Thoracic aorta (tissue), 2 donors: ENCODE results near the gene UBE3B. TPM values are rescaled to one million over a fixed set of nuclear protein-coding genes. Genes with fewer than 3 reads are reported as not detected.

Experiments used
- ATAC-seq: fragments of 150-250 bp; one replicate; pipeline ENCODE4 v1.8.0; 2017; ENCODE audit warnings: low read depth; ENCODE audit not compliant: insufficient number of reproducible peaks, low FRiP score
- DNase-seq: peaks from one replicate; pipeline ENCODE4 v3.0.0-alpha.2; 2020; ENCODE audit warnings: low spot score
- H3K27ac ChIP-seq, 2 donors: fragments of 200-600 bp; sonication (generic); 1 replicate in 1 of 2; 2 replicates in 1 of 2; pipeline ENCODE4 v1.5.1; 2016; ENCODE audit warnings: mild to moderate bottlenecking in 2 of 2, moderate library complexity in 2 of 2
- H3K27me3 ChIP-seq: fragments of 200-600 bp; sonication (generic); replicated peaks from 2 replicates; pipeline ENCODE4 v1.6.0; 2016; ENCODE audit warnings: mild to moderate bottlenecking; ENCODE audit not compliant: insufficient read depth
- H3K36me3 ChIP-seq: fragments of 200-600 bp; sonication (generic); one replicate; pipeline ENCODE4 v1.5.1; 2016
- H3K4me1 ChIP-seq, 2 donors: fragments of 200-600 bp; sonication (generic); 1 replicate in 1 of 2; 2 replicates in 1 of 2; pipeline versions ENCODE4 v1.5.1 to v1.6.0; 2016; ENCODE audit warnings: low read depth in 2 of 2, mild to moderate bottlenecking in 1 of 2; ENCODE audit not compliant: control insufficient read depth in 1 of 2
- H3K4me3 ChIP-seq: fragments of 200-600 bp; sonication (generic); 2 replicates; pipeline ENCODE4 v1.5.1; 2016; ENCODE audit warnings: mild to moderate bottlenecking
- H3K9me3 ChIP-seq: fragments of 200-600 bp; sonication (generic); 2 replicates; pipeline ENCODE4 v1.5.1; 2016
- CTCF ChIP-seq: fragments of 200-600 bp; sonication (generic); IDR thresholded peaks from one replicate; pipeline ENCODE4 v1.5.1; 2019; ENCODE audit warnings: antibody characterized with exemption
- total RNA-seq, 2 donors: library from RNA; depleted of rRNA; stranded (reverse); fragments of >200 nt; gene quantifications; one replicate each; pipeline versions ENCODE4 v1.1.0 to v1.2.3, GENCODE V29; 2016

UBE3B gene
- total RNA-seq, 2 donors from 2014 or later, result 41.4 to 75.3 TPM

GRCh38 chr12:109462868-109463692 lies 14.4 kb upstream of the UBE3B start:
- H3K27me3 ChIP-seq, result no peaks in the 10 kb centered on the region
- TF ChIP-seq CTCF, result no peak
- H3K27ac ChIP-seq, result peak overlapping the region; percentile 99
- peaks cover 73 to 97% of the 10 kb centered on the region in 2 donors for H3K4me1 ChIP-seq
- H3K36me3 ChIP-seq, result peaks cover 17% of the 10 kb centered on the region
- peak; percentile 74 for DNase-seq
- H3K4me3 ChIP-seq, result peak overlapping the region; percentile 62
- H3K9me3 ChIP-seq, result no peaks in the 10 kb centered on the region
- ATAC-seq, result peak; percentile 77

- H3K36me3 ChIP-seq, result peaks cover 20% of the 10 kb centered on the region
- DNase-seq, result no peak
- H3K27me3 ChIP-seq, result no peaks in the 10 kb centered on the region
- no peak for ATAC-seq
- H3K4me1 ChIP-seq, result peaks cover 66 to 97% of the 10 kb centered on the region in 2 donors
- no peak for TF ChIP-seq CTCF
- H3K9me3 ChIP-seq, result no peaks in the 10 kb centered on the region
- peak overlapping the region; percentile 99 for H3K27ac ChIP-seq
- peak overlapping the region; percentile 62 for H3K4me3 ChIP-seq
Measured at GRCh38 chr12:109463756-109464155, 13.7 kb upstream of the UBE3B start.

- Histone ChIP-seq H3K36me3 (peaks cover 29% of the 10 kb centered on the region), H3K27me3 (no peaks in the 10 kb centered on the region), H3K27ac (peak overlapping the region; percentile 99), H3K9me3 (no peaks in the 10 kb centered on the region), H3K4me3 (no peak overlapping the region), H3K4me1 (peaks cover 68 to 97% of the 10 kb centered on the region in 2 donors)
- no peak for ATAC-seq
- no peak for TF ChIP-seq CTCF
- DNase-seq, result no peak
Measured at GRCh38 chr12:109464642-109465351, 12.6 kb upstream of the UBE3B start.

GRCh38 chr12:109466305-109466704 lies 11.1 kb upstream of the UBE3B start:
- H3K36me3 ChIP-seq, result peaks cover 29% of the 10 kb centered on the region
- no peak for DNase-seq
- no peak for ATAC-seq
- H3K4me3 ChIP-seq, result no peak overlapping the region
- peaks cover 68 to 97% of the 10 kb centered on the region in 2 donors for H3K4me1 ChIP-seq
- peak overlapping the region; percentile 99 for H3K27ac ChIP-seq
- H3K27me3 ChIP-seq, result no peaks in the 10 kb centered on the region
- TF ChIP-seq CTCF, result no peak
- no peaks in the 10 kb centered on the region for H3K9me3 ChIP-seq

GRCh38 chr12:109466821-109467220 lies 10.6 kb upstream of the UBE3B start:
- ATAC-seq, result no peak
- Histone ChIP-seq H3K36me3 (peaks cover 29% of the 10 kb centered on the region), H3K27ac (peak overlapping the region; percentile 99), H3K4me3 (no peak overlapping the region), H3K9me3 (no peaks in the 10 kb centered on the region), H3K4me1 (peaks cover 68 to 97% of the 10 kb centered on the region in 2 donors), H3K27me3 (no peaks in the 10 kb centered on the region)
- no peak for TF ChIP-seq CTCF
- DNase-seq, result no peak
